NK-92 (cell line): ENCODE data around the gene IQCK.

ENCODE experiments used
- DNase-seq: peaks from one replicate; lab custom pipeline; 2025; ENCODE audit not compliant: unreplicated experiment; lab: John Stamatoyannopoulos, UW

IQCK gene

DNA sequence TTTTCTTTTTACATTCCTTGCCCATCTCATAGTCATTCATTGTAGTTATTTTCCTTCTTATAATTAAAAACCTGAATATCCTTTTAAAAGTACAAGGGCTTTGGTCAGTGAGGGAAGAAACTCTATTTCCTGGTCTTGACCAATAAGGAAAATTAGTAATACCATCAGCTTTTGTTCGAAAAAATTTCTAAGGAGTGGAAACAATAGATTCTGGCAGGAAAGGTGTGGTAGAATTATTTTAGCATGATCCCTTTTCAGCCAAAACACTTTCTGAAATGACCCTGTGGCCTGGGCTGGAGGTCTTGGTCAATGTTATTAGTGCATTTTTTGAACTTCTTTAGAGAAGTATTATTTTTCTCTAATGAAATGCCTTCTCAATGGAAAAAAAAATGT is 36.6 kb downstream of the IQCK start:
- DNase-seq: no peak

DNA sequence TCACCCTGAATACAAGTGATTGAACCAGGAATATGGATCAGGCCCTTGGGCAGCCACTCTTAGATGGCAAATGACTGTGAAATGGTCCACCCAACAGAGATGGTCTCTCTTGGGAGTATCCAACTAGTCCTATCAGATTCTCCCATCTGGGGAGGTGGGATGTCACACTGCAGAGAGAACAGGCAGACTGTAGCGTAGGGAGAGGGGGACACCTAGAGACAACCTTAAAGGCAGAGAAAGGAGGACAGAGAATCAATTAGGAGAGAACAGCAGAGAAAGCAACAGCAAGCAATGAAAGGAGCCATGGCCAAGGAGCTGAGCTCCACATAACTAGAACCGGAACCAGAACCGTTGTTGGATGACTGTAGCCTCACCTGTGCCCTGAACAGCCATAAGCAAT is 37.2 kb downstream of the IQCK start:
- DNase-seq: no peak

DNA sequence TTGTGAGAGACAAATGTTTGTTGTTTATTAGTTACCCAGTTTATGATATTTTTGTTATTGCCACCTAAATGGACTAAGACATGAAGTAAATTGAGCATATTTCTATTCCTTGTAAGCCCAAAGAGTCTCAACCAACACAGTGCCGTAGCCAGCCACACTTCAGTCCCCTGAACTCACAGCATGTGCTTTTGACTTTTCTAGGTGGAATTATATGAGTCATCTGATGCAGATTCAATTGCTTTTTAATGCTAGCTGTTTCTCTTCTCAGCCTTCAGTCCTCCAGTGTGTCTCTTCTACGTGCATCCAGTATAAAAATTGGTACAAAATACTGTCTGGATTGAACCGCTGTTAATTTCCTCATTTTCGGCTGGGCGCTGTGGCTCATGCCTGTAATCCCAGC is 39.0 kb downstream of the IQCK start:
- no peak for DNase-seq

DNA sequence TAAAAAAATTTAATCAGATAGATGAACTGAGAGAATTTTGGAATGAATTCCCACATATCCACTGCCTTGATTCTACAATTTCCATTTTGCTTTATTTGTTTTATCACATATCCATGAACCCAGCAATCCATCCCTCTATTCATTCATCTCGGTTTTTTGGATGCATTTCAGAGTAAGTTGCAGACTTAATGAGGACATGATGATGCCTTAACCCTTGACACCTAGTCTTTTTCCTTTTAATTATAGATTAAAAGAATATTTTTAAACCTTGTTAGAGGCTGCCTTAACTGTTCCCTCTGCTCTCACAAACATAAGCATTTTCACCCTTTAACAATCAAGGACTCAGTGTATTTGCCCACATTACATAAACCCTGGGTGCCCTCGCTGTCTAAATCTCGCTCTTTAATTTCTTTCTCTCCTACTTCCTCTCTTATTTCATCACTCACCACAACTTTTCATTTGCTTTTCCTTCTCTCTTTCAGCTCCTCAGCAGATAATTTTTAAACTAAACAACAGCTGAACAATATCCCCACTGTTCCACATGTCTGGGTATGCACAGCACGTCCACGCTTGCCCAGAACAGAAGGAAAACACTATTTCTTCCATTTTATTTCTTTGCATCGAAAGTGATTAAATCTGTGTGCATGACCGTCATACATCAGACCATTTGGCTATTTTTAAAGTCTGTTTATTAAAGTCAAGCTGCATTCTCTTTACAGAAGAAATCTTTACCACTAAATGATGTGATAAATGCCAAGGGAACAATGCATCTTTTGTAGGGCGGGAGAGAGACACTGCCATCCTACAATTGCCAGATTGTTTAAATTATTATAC is 39.9 kb downstream of the IQCK start:
- DNase-seq: no peak

DNA sequence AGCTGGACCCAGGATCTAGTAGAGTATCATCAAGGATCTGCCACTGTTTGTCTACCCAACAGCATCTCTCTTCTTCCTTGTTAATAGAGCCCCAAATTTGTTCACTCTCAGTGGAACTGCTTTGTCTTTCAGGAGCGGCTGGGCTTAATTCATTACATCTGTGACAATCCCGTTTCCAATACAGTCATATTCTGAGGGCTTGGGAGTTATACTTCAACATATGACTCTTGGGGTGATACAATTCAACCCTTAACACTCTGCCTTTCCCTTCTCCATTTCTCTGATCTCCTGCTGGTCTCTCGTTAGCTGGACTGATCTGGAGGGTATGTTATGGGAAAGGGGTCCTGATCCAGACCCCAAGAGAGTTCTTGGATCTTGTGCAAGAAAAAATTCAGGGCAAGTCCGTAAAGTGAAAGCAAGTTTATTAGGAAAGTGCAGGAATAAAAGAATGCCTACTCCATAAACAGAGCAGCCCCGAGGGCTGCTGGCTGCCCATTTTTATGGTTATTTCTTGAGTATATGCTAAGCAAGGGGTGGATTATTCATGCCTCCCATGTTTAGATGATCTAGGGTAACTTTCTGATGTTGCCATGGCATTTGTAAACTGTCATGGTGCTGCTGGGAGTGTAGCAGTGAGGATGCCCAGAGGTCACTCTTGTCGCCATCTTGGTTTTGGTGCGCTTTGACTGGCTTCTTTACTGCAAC is 42.4 kb downstream of the IQCK start:
- no peak for DNase-seq

DNA sequence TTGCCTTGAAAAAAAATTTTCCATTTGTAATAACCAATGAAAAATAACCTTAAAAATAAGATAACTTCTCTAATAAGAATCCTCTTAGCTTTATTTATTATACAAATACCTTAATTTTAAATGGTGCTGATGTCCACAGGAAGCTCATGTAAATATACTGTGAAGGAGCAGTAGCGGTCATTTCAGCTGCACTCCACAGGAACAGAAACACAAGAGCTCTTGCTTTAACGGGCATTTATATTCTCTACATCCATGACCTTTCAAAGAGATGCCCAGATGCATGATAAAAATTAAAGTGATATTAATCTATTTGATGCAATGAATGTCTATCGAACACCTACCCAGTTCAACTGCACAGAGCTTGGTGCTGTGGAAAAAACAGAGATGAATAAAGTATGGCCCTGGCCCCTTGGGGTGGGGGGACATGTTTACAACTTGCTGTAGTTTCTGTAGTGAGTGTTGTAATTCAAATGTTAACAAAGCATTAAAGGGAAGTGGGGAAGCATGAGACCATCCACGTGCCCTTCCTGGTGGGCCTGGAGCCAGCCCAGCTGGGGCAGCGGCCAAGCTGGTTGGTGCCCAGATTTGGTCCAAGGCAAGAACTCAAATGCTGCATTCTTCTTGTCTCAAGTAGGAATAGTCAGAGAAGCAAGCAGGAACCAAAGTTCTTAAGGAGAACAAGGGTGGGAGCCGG is 47.9 kb downstream of the IQCK start:
- DNase-seq: no peak

DNA sequence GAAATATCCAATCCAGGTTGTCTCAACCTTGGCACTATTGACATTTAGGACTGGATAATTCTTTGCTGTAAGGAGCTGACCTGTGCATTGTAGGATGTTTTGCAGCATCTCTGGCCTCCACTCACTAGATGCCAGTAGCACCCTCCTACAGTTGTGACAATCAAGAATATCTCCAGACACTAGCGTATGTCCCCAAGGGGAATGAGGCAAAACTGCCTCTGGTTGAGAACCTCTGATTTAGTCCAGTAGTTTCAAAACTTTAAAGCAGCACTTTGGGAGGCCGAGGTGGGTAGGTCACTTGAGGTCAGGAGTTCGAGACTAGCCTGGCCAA is 48.4 kb downstream of the IQCK start:
- DNase-seq: no peak

DNA sequence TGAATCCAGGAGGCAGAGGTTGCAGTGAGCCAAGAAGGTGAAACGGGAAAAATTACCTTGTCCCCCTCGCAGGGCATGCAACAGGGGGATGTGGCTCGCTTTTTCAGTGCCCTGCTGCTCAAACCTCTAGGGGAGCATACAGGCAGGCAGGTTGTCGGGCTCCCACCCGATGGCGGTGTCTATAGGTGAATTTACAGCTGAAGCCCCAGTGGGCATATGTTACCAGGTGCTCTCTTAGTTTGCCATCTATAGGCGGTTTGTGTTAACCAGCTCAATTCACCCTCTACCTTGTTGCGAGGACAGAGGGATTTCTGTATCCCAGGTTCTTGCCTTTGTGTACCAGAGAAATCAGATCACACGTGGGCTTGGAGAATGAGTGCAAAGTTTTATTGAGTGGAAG is 48.9 kb downstream of the IQCK start:
- DNase-seq: no peak

DNA sequence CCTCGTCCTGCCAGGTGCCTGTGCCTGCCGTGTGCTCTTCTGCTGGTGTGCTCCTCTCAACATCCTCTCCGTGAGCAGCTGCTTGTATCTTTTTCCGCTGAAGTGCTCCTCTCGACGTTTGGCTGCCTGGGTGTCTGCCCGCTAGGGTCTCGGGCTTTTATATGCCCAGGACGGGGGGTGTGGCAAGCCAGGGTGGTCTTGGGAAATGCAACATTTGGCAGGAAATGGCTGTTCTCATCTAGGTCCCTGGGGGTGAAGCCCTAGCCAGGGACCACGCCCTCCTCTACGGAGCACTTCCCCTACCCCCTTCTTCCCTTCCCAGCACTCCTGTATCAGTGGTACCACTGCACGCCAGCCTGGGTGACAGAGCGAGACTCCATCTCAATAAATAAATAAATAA is 49.4 kb downstream of the IQCK start:
- no peak for DNase-seq

DNA sequence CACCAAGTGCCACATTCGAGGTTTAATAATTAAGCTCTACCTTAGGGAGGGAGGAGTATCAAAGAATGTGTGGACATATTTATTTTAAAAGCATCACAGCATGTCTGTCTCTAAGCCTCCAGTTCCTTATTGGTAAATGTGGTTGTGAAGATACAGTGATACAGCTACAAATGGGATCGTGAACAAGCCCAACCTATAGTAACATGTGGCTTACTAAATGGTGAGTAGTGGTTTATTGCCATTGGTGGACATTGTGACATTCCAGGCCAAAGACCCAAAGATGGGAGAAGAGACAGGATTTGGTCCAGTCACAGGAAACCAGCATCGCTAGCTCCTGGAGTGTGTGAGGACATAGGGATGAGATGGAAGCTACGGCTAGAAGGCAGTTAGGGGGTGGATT is 51.2 kb downstream of the IQCK start:
- DNase-seq: no peak

DNA sequence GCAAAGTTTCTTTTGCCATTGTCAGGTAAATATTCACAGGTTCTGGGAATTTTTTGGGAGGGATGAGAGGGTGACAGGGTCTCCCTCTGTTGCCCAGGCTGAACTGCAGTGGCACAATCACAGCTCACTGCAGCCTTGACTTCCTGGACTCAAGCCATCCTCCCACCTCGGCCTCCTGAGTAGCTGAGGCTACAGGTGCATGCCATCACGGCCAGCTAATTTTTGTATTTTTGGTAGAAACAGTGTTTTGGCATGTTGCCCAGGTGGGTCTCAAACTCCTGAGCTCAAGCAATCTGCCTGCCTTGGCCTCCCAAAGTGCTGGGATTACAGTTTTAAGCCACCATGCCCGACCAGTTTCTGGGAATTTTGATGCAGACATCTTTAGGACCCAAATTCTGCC is 53.0 kb downstream of the IQCK start:
- no peak for DNase-seq

DNA sequence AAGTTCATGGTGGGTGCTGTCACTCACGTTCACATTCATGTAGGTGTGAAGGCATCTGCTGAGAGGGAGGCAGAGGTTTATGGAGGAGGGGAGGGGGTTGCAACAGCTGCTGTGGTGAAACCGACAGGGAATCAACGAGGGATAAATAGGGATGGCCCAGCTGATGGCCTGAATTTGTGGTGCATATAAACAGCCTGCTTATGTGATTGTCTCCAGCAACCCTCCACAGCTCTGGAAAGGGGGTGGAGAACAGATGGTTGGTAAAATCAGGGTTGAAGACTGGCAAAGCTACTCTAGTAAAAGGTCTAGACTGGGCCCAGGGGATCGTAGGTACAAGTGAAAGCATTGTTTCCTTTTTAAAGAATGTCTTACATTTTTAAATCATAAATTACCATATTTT is 53.7 kb downstream of the IQCK start:
- DNase-seq: no peak

DNA sequence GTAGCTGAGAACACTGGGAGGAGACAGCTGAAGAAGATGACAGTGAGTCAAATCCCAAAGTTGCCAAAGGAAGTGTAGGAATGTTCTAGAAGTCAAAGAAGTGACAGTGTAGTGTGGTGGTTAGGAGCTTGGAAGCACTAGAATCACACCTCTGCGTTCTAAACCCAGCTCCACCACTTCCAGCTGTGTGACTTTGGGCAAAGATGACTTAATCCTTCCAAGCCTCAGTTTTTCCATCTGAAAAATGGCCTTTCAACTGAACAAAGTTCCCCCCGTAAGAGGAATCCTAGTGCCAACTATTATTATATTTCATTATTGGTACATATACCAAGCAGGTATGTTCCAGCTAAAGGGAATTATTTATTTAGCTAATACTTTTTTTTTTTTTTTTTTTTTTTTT is 56.0 kb downstream of the IQCK start:
- DNase-seq: no peak

DNA sequence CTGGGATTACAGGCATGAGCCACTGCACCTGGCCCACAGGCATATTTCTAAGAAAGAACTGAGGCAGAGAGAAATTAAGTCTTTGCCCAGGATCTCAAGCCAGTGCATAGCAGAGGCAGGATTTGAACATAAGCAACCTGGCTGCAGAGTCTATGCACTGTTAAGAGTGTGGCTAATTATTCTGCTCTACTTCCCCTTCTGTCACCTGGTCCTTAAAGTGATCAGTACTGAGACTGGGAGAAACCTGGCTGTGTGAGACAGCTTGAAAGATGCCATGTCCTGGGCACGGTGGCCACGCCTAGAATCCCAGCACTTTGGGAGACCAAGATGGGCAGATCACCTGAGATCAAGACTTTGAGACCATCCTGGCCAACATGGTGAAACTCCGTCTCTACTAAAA is 58.1 kb downstream of the IQCK start:
- no peak for DNase-seq

DNA sequence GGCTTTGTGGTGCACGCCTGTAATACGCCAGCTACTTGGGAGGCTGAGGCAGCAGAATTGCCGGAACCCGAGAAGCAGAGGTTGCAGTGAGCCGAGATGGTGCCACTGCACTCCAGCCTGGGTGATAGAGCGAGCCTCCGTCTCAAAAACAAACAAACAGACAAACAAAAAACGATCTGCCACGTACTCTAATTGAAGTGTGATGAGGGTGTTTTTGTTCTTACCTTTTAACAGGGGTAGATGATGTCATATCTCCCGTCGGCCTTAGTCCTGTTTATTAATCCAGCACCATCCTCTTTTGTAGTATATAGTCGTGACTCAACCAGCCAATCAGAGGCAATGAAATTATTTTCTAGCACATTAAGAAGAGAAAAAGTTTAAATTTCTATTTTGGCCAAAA is 58.5 kb downstream of the IQCK start:
- no peak for DNase-seq

DNA sequence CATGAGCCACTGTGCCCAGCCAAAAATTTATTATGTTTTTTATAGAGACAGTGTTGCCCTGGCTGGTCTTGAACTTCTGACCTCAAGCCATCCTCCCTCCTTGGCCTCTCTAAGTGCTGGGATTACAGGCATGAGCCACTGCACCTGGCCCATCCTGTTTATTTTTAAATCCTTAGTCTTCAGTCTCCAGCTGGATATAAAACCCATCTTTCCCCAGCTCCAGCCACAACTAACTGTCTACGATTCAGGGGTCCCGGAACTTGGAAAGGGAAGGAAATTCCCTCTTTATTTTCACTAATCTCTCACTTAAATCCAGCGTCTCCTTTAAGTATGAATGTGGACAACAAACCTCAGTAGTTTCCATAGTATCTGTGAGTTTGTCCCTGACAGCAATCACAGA is 62.2 kb downstream of the IQCK start:
- DNase-seq: no peak

DNA sequence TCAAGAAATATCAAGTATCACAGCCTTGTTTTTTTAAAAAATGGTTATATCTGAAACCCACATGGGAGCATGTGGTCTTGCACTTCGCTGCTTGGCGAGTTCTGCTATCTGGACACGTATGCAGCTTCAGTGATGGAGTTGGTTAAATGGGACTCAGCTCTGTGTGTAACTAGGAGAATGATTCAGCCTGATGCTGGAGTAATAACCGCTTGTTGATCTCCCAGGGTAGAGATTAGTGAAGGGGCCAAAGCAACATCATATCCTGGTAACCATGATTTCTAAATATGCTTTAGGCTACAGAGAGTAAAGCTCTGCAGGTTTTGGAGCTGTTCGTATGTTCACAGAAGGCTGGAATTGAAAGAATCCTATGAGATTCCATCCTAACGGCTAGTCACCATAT is 63.2 kb downstream of the IQCK start:
- DNase-seq: no peak

DNA sequence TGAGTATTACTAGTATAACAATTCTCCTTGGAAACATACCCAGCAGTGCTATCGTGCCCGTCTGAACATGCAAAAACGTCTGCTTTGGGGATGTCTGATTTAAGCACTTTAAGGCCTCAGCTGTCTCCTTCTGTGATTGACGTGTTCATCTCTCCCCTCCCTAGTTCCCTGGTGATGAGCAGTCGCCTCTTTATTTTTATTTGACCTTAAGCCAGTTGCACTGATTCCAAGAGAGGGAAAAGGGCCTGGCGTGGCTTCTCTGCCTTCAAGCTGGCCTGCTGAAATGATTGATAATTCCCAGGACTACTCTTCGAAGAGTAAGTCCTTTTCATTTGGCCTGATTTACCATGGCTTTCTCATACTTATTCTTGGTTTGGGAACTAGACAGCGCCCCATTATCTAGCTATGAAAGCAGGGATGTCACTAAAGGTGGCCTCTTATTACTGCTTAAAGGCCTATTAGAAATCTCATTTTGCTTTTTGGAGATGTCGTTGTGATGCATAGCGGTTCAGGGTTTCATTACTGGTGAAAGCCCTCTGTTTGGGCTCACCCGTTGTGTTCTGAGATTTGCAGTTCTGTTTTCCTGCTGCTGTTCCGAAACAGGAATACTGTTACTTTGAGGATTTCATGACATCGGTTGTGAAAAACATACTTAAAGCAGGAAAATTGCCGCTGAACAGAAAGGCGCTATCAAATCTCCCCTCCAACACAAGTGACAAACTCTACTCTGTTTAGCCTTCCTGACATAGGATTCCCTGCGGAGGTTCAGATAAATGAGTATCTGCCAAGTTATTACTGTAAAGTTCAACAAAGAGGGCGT is 65.5 kb downstream of the IQCK start:
- DNase-seq: no peak

DNA sequence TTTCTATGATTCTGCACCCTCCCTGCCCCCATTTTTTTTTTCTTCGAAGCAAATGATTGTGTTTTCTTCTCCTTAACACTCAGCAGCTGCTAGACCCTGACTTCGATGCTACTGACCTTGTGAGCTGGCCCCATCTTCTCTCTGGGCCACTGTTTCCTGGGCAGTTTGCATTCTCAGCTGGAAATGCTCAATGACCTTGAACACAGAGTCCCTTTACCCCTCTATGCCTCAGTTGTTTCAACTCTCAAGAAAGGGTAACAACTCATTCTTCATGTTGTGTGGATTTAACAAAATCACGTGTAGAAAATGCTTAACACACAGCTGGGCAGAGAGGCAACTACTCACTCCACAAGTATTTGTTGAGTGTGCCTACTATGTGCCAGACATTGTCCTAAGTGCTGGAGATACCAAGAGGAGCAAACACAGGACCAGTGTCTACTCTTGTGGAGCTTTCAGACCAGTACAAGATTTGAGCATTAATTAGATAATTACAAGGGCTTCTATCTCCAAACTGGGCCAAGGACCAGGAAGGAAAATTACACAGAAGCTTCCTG is 66.2 kb downstream of the IQCK start:
- DNase-seq: no peak

DNA sequence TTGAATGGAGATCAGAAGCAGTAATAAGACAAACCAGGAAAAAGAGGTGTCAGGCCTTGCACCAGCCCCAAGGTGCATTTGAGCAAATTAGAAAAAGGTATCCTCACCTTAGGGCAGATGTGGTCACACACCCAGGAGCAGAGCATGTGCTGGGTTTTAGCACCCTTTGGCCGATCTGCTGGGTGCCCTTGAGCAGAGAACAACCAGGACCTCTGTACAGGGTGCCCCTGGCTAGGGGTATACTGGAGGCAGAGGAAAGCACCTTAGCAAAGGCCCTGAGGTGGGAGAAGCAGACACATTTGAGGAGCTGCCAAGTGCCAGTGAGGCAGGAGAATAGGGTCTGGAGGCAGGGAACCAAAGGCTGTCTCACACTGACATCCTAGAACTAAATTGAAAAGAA is 67.0 kb downstream of the IQCK start:
- no peak for DNase-seq

DNA sequence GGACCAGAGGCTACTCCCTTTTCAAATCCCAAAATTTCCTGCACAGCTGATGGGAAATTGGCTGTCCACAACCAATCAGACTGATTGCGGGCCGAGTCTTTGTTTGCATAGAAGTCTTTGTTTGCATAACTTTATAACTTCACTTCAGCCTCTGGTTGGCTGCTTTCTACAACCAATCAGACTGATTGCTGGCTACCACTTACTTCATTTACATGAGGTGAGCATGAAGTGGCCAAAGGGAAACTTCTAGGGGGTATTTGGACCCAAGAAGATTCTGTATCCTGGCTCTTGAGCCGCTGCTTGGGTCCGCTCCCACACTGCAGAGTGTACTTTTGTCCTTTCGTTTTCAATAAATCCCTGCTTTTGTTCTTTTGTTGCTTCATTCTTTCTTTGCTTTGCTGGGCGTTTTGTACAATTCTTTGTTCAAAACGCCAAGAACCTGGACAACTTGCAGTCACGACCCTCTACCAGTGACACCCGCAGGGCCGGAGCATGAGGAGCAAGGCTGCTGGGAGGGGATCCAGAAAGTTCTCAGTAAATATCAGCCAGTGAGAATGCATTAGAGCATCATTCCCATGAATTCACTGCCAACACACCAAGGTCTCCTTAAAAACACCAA is 67.5 kb downstream of the IQCK start:
- DNase-seq: no peak
